HG03558 (cell line): ENCODE data around the gene RNF11.
"Not testable (repeated sequence)": the region's sequence is repeated elsewhere in the genome, so short reads cannot be mapped to it uniquely, and the experiment has no call there.

Experiments used
- ATAC-seq: cut with Tn5 transposase; IDR thresholded peaks from one replicate; pipeline ENCODE4 v1.9.1; 2021; ENCODE audit warnings: moderate number of reproducible peaks; ENCODE audit not compliant: unreplicated experiment; ENCODE audit errors: extremely low read depth

The RNF11 gene, protein sequence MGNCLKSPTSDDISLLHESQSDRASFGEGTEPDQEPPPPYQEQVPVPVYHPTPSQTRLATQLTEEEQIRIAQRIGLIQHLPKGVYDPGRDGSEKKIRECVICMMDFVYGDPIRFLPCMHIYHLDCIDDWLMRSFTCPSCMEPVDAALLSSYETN

GRCh38 chr1:51235673-51236530 lies at the start of gene RNF11:
Gene RNF11, plus strand, starts transcription at chr1:51236273. Its CDS starts 484 bp downstream, at chr1:51236757.
- ATAC-seq: peak; percentile 61

- ATAC-seq: no peak
Measured at GRCh38 chr1:51188230-51188629, 47.8 kb upstream of the RNF11 start.

- no peak for ATAC-seq
Measured at GRCh38 chr1:51189421-51190073, 46.5 kb upstream of the RNF11 start.

- no peak for ATAC-seq
Measured at GRCh38 chr1:51190961-51191360, 45.1 kb upstream of the RNF11 start.

GRCh38 chr1:51192213-51192843 lies 43.7 kb upstream of the RNF11 start:
- no peak for ATAC-seq

- ATAC-seq: no peak
Measured at GRCh38 chr1:51193564-51193963, 42.5 kb upstream of the RNF11 start.

DNA sequence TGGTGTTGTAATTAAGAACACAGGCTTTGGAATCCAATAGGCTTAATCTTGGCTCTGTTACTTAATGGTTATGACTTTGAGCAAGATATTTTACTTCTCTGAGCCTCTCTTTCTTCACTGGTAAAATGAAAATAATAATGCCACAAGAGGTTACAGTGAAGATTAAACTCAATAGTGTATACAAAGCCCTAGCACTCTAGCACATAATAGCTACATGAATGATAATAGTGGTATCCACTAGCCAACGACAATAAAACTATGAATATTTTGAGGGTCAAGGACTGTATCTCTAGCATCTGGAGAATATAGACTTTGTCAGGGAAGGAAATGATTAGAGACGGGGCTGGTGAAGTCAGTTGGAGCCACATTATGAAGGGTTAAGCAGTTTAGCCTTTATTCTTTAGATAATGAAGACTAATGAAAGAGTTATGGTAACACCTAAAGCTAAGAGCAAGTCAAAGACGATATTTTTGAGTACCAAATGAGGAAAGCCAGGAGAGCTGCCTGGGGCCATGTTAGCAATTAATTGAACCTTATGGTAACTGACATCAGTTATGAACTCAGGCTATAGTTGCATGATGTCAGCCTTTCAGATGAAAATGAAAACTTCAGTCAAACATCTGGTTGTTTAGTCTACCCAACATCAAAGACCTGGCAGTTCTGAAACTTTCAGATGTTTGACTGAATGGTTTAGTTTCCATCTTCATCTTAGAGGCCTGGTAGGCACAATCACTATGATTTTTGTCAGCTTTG lies 32.8 kb upstream of the RNF11 start:
- peak; percentile 76 for ATAC-seq

DNA sequence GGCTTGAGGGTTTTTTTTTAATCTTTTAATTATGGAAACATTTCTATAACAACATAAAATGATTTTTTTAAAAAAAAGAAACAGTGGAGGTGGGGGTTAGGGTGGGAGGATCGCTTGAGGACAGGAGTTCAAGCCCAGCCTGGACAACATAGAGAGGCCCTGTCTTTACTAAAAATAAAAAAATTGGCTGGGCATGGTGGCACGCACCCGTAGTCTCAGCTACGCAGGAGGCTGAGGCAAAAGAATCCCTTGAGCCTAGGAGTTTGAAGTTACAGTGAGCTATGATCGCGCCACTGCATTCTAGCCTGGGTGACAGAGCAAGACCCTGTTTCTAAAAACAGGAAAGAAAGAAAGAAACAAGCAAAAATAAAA lies 32.2 kb upstream of the RNF11 start:
- no peak for ATAC-seq

- ATAC-seq: no peak
Measured at GRCh38 chr1:51210055-51210454, 26.0 kb upstream of the RNF11 start.

GRCh38 chr1:51210676-51211075 lies 25.4 kb upstream of the RNF11 start:
- no peak for ATAC-seq

DNA sequence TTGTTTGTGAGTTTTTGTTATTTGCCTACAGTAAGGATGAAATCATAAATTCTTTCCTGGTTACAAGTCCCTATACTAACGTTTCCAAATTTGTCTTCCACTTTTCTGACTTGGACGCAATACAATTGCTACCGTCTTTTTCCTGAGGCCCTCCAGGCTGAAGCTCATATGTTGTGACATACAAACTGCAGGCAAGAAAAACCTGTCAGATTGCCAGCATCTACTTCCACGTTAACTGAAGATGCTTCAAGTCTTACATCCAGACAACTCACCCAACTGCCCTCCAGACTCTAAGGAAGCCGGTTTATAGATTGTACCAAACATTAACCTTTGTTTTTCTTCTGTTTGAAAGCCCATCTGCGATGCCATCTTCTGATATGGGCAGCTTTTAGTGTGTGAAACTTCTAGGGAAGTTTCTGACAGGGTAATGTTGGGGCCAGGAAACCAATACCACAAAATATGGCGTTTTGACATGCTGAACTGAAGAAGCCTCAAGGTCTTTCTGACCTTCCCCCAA lies 21.4 kb upstream of the RNF11 start:
- ATAC-seq: no peak

DNA sequence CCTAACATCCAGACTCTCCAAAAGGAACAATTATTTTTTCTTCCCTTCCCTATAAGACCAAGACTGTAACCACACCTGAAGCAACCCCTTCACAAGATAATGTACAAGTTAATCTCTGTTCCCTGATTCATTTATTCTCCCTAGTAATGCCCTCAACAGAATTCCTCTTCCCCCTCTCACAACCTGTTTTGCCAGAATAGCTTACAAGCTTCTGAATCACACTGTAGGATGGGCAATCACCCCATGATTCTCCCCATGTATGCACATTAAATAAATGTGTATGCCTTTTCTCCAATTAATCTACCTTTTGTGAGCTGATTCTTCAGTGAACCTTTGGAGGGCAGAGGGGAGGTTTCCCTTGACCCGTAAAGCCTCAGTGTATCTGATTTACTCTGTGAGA lies 20.9 kb upstream of the RNF11 start:
- no peak for ATAC-seq

DNA sequence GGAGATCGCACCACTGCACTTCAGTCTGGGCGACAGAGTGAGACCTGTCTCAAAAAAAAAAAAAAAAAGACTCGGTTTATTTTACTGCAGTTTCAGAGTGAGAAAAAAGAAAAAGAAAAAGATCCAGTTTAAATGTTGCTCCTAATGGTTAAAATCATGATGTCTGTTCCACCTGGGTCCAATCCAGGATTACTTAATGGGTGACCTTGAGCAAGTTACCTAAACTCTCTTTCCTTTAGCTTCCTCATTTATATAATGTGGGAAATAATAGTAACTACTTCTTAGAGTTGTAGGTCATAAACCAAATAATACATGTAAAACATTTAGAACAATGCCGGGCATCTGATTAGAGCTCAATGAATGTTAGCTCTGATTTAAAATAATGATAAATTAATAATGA lies 19.4 kb upstream of the RNF11 start:
- ATAC-seq: no peak

DNA sequence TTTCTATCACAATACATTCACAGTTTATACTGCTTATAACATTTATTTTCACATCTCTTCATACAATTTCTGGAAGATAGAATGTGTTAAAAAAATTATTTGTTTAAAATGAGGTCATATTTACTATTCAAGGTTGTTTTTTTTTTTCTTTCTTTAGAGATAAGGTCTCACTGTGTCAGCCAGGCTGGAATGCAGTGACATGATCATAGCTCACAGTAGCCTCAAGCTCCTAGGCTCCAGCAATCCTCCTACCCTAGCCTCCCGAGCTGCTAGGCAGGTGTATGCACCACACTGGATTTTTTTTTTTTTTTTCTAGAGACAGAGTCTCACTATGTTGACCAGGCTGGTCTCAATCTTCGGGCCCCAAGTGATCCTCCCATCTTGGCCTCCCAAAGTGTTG lies 19.0 kb upstream of the RNF11 start:
- no peak for ATAC-seq

GRCh38 chr1:51218570-51218969 lies 17.5 kb upstream of the RNF11 start:
- ATAC-seq: no peak

DNA sequence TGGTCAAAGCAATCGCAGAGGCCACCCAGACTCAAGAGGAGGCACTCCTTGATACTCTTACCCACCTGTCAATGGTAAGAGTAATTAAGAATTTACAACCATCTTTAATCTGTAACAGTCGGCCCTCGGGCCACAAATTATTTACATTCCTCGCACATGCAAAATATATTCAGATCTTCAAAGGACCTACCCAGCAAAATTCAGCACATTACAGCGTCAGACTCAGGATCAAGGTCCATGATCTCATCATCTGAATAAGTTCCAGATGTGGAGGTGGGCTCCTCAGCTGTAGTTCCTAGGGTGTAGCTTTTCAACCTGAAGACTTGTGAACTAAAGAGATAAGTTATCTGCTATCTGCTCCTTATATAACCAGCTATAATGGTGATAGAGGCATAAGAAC lies 17.1 kb upstream of the RNF11 start:
- no peak for ATAC-seq

- ATAC-seq: not testable (repeated sequence)
Measured at GRCh38 chr1:51221529-51221928, 14.5 kb upstream of the RNF11 start.

GRCh38 chr1:51222136-51222787 lies 13.8 kb upstream of the RNF11 start:
- ATAC-seq: no peak

DNA sequence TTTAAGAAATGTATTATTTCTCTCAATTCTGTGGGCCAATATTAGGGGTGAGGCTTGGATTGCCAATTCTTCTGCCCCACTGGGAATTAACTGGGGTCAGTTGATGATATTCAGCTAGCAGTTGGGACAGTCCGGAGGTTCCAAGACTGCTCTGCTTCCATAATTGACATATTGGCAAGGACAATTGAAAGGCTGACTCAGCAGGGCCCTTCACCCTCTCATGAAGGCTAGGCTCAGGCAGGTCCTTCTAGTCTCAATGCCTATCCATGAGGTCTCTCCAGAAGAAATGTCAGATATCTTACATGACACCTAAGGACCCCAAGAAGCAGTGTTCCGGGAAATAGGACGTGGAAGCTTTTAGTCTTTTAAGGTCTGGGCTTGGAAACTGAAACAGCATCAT lies 13.3 kb upstream of the RNF11 start:
- ATAC-seq: no peak

- ATAC-seq: no peak
Measured at GRCh38 chr1:51224255-51224654, 11.8 kb upstream of the RNF11 start.
